ENCODE measurements around the gene COG1.

COG1 gene

GRCh38 chr17:73198930-73199260 lies 6.0 kb downstream of the COG1 start:
- in situ Hi-C loops (cut with MboI; ENCODE audit: low sequenced_read_pairs): no loop called here

GRCh38 chr17:73199751-73200317 lies 7.0 kb downstream of the COG1 start:
- in situ Hi-C loops (cut with MboI; ENCODE audit: low sequenced_read_pairs): no loop called here

- in situ Hi-C loops (cut with MboI; ENCODE audit: low sequenced_read_pairs): no loop called here
These were observed 7.6 kb downstream of the COG1 start for GRCh38 chr17:73200476-73200875.

GRCh38 chr17:73201215-73202069 lies 8.6 kb downstream of the COG1 start:
- in situ Hi-C loops (cut with MboI; ENCODE audit: low sequenced_read_pairs): no loop called here

GRCh38 chr17:73203135-73203787 lies 10.4 kb downstream of the COG1 start:
- in situ Hi-C loops (cut with MboI; ENCODE audit: low sequenced_read_pairs): no loop called here

- in situ Hi-C loops (cut with MboI; ENCODE audit: low sequenced_read_pairs): no loop called here
These were observed 11.1 kb downstream of the COG1 start for GRCh38 chr17:73203788-73204479.

- in situ Hi-C loops (cut with MboI; ENCODE audit: low sequenced_read_pairs): no loop called here
These were observed 12.7 kb downstream of the COG1 start for GRCh38 chr17:73205459-73205961.

- in situ Hi-C loops (cut with MboI; ENCODE audit: low sequenced_read_pairs): no loop called here
These were observed 15.4 kb downstream of the COG1 start for GRCh38 chr17:73208139-73208827.

- in situ Hi-C loops (cut with MboI; ENCODE audit: low sequenced_read_pairs): no loop called here
These were observed 16.6 kb downstream of the COG1 start for GRCh38 chr17:73209436-73209835.

GRCh38 chr17:73210002-73210678 lies 17.3 kb downstream of the COG1 start:
- in situ Hi-C loops (cut with MboI; ENCODE audit: low sequenced_read_pairs): no loop called here

GRCh38 chr17:73211745-73212144 lies 18.9 kb downstream of the COG1 start:
- in situ Hi-C loops (cut with MboI; ENCODE audit: low sequenced_read_pairs): no loop called here

GRCh38 chr17:73214008-73214407 lies 21.2 kb downstream of the COG1 start:
- in situ Hi-C loops (cut with MboI; ENCODE audit: low sequenced_read_pairs): no loop called here

GRCh38 chr17:73214851-73215250 lies 22.0 kb downstream of the COG1 start:
- in situ Hi-C loops (cut with MboI; ENCODE audit: low sequenced_read_pairs): no loop called here

GRCh38 chr17:73215447-73215846 lies 22.6 kb downstream of the COG1 start:
- in situ Hi-C loops (cut with MboI; ENCODE audit: low sequenced_read_pairs): no loop called here

GRCh38 chr17:73223626-73224230 lies 30.9 kb downstream of the COG1 start:
- in situ Hi-C loops (cut with MboI; ENCODE audit: low sequenced_read_pairs): no loop called here

GRCh38 chr17:73224237-73224636 lies 31.4 kb downstream of the COG1 start:
- in situ Hi-C loops (cut with MboI; ENCODE audit: low sequenced_read_pairs): no loop called here

GRCh38 chr17:73224663-73225305 lies 31.9 kb downstream of the COG1 start:
- in situ Hi-C loops (cut with MboI; ENCODE audit: low sequenced_read_pairs): no loop called here

- in situ Hi-C loops (cut with MboI; ENCODE audit: low sequenced_read_pairs): no loop called here
These were observed 33.8 kb downstream of the COG1 start for GRCh38 chr17:73226556-73227172.

GRCh38 chr17:73227379-73227778 lies 34.5 kb downstream of the COG1 start:
- in situ Hi-C loops (cut with MboI; ENCODE audit: low sequenced_read_pairs): no loop called here
